Natural killer cell treated with Interleukin-12 subunit alpha and Interleukin-12 subunit beta and Interleukin-15 and Interleukin-18, amount 100 ng/mL, for 72 hours (primary cell): ENCODE data around the gene SORBS2. TPM values are rescaled to one million over a fixed set of nuclear protein-coding genes. Genes with fewer than 3 reads are reported as not detected.

Experiments
- ATAC-seq, 2 donors: fragments of 150-1000 bp; cut with Tn5 transposase in 1 of 2; sonication (Bioruptor Pico), chemical (Tn5 transposase) in 1 of 2; 2 replicates each; pipeline ENCODE4 v1.10.0; 2021
- DNase-seq: peaks from one replicate; pipeline ENCODE4 v3.0.0; 2022; ENCODE audit warnings: low spot score
- H3K27ac Mint-ChIP-seq, 2 donors: 1 replicate in 1 of 2; 2 replicates in 1 of 2; pipeline ENCODE4 v1.8.0; 2022; ENCODE audit warnings: mixed read lengths in 2 of 2, mild to moderate bottlenecking in 1 of 2, moderate library complexity in 1 of 2
- H3K27me3 Mint-ChIP-seq, 2 donors: 1 replicate in 1 of 2; 2 replicates in 1 of 2; pipeline ENCODE4 v1.8.0; 2022; ENCODE audit warnings: mixed read lengths in 2 of 2
- H3K36me3 Mint-ChIP-seq: one replicate; pipeline ENCODE4 v1.8.0; 2022; ENCODE audit warnings: mixed read lengths
- H3K4me1 Mint-ChIP-seq, 2 donors: 1 replicate in 1 of 2; 2 replicates in 1 of 2; pipeline ENCODE4 v1.8.0; 2022; ENCODE audit warnings: low read depth in 2 of 2, mixed read lengths in 2 of 2, mild to moderate bottlenecking in 1 of 2
- H3K4me3 Mint-ChIP-seq: one replicate; pipeline ENCODE4 v1.8.0; 2022; ENCODE audit warnings: mixed read lengths
- H3K9me3 Mint-ChIP-seq: 2 replicates; pipeline ENCODE4 v1.8.0; 2022; ENCODE audit warnings: mixed read lengths
- total RNA-seq, 2 donors: library from RNA; stranded (reverse); gene quantifications; one replicate each; pipeline ENCODE4 v1.2.3, GENCODE V29; 2022

The SORBS2 gene
- total RNA-seq, 2 donors from 2014 or later, result not detected

DNA sequence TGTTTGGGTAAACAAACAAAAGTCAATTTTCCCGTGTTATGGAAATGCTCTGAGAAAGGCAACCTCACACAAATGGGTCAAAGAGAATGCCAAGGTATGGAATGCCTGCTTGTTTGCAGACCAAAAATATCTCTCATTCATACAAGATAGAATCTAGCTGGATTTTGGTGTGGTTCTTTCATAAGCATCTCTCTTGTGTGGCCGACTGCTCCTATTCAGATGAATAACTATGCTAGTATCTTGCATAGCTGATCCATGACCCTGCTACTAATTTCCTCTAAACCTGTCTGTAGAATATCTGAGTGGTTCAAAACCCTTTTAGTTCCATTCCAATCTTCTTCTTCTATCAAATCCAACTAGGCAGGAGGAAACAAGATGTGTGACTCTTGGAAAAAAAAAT lies 28.2 kb upstream of the SORBS2 start:
- ATAC-seq (no peak), DNase-seq (no peak)
- H3K9me3 Mint-ChIP-seq, result no peaks in the 10 kb centered on the region
- H3K4me1 Mint-ChIP-seq, result no peaks in the 10 kb centered on the region
- no peak overlapping the region for H3K4me3 Mint-ChIP-seq
- H3K27me3 Mint-ChIP-seq, result no peaks in the 10 kb centered on the region
- H3K36me3 Mint-ChIP-seq, result no peaks in the 10 kb centered on the region
- no peak overlapping the region for H3K27ac Mint-ChIP-seq

DNA sequence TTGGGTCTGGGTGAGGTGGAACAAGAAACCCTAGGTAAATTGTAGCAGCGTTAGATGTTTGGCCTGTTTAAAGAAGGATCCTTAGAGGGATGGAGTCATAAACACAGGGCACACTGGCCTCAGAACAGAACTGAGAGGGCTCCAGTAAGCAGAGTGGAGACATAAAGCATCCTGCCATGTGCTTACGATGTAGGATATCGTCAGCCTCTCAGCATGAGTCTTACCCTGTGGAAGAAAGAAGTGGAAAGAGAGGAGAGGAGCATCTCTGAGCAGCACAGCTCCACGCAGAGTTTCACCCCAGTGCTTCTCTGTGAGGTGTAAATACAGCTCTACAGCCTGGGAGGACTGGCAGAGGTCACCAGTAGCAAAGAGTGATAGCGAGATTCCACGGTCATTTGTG lies 27.8 kb upstream of the SORBS2 start:
- H3K4me3 Mint-ChIP-seq, result no peak overlapping the region
- no peak overlapping the region for H3K27ac Mint-ChIP-seq
- no peaks in the 10 kb centered on the region for H3K36me3 Mint-ChIP-seq
- H3K4me1 Mint-ChIP-seq, result no peaks in the 10 kb centered on the region
- H3K9me3 Mint-ChIP-seq, result no peaks in the 10 kb centered on the region
- DNase-seq, result no peak
- H3K27me3 Mint-ChIP-seq, result no peaks in the 10 kb centered on the region
- no peak for ATAC-seq

DNA sequence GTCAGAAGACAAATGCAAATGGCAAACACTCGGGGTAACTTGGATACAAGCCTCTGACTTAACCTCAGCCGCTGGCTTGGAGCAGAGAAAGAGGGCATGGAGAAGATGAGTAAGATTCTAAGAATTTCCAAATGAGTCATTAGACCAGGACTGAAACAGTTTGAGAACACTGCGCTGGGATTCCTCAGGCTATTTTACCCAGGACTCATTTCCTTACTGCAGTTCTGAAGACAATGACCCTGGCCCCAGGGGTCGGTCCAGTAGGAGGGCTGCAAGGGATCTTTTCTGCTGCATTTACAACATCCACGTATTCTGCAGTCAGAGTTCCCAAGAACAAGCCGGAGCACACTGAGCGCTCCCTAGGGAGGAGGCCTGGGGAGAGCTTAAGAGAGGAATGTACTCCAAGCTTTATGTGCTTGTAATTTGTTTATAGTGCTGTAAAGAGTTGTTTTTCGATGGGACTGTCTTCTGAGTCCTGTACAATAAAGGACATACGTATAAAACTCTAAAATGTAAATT lies 27.3 kb upstream of the SORBS2 start:
- Mint-ChIP-seq H3K9me3 (no peaks in the 10 kb centered on the region), H3K4me1 (no peaks in the 10 kb centered on the region), H3K4me3 (no peak overlapping the region), H3K36me3 (no peaks in the 10 kb centered on the region), H3K27me3 (no peaks in the 10 kb centered on the region), H3K27ac (no peak overlapping the region)
- DNase-seq, result no peak
- no peak for ATAC-seq

DNA sequence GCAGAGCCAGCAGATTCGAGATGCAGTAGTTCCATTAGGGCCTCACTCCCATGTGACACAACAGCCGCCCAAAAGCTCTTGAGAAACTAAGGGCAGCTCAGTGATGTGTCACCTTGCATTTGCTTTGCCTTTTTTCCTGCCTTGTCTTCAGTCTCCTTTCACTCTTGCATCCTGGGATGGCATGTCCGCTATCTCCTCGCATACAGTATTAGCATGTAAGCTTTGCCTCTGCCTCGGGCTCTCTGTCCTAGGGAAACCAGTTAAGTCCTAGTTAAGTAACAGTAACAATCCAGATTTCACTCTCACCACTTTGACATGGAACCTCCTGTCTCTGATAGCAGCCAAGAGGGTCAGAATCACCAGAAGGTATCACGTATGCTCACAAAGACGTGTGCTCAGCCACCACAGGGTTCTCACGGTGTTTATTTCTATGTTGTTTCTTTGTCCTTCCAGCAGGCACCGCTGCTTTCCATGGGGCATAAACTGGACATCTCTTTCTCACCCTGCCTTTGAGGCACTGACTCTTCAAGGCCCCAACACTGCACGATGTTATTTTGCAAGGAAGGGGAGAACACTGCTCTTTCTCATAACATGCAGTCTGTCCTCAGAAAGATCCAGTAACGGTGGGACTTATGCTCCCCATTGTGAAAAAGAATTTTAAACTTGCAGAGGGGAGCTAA lies 26.7 kb upstream of the SORBS2 start:
- Mint-ChIP-seq H3K4me3 (no peak overlapping the region), H3K27me3 (no peaks in the 10 kb centered on the region), H3K4me1 (no peaks in the 10 kb centered on the region), H3K9me3 (no peaks in the 10 kb centered on the region), H3K27ac (no peak overlapping the region), H3K36me3 (no peaks in the 10 kb centered on the region)
- no peak for ATAC-seq
- no peak for DNase-seq

DNA sequence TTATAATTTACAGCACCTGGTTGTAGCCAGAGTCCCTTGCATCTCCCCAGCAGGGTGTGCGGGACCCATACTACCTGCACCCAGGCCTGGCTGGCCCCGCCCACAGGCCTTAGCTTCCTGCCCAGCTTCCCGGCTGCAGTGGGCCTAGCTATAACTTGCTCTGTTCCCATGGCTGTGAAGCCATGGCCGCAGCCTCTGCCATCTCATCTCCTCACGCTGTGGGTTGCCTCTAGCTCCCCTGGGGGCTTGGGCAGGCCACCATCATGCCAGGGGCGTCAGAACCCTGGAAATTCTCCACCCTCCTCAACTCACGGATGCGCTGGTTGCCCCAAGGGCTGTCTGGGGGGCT lies 26.1 kb upstream of the SORBS2 start:
- H3K9me3 Mint-ChIP-seq, result no peaks in the 10 kb centered on the region
- no peaks in the 10 kb centered on the region for H3K4me1 Mint-ChIP-seq
- ATAC-seq, result peak in 1 of 2 donors; percentile 45
- H3K27me3 Mint-ChIP-seq, result no peaks in the 10 kb centered on the region
- no peak overlapping the region for H3K27ac Mint-ChIP-seq
- H3K36me3 Mint-ChIP-seq, result no peaks in the 10 kb centered on the region
- no peak for DNase-seq
- H3K4me3 Mint-ChIP-seq, result no peak overlapping the region

DNA sequence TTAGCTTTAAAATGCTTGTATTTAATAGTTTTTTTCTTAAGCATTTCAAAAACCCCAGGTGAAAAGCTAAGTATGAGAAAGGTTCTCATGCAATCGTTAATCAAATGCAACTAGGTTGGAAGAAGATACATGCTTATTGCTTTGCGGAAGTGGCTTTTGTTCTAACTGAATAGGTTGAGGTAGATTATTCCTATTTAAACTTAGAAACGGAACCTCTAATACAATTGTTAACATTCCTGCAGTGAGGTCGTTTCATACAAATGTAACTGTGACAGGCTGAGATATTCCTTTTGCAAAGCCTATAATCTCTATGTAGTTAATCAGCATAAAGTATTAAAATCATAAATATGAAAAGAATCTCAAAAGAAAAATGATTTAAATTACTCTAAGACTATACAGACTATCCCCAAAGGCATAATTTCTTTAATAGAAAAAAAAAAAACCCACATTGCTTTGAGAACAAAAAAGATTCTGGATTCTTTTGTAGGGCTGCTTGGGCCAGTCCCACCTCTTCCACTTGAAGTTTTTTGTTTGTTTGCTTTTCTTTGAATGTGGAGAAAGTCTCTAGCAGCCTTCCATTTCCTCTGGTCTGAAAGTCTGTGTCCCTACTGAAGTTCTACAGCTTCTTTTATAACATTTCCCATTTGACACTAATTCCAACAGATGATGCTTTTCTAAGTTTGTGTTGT lies 25.6 kb upstream of the SORBS2 start:
- Mint-ChIP-seq H3K27me3 (no peaks in the 10 kb centered on the region), H3K4me3 (no peak overlapping the region), H3K4me1 (no peaks in the 10 kb centered on the region), H3K9me3 (no peaks in the 10 kb centered on the region), H3K27ac (no peak overlapping the region), H3K36me3 (no peaks in the 10 kb centered on the region)
- ATAC-seq, result no peak
- DNase-seq, result no peak

DNA sequence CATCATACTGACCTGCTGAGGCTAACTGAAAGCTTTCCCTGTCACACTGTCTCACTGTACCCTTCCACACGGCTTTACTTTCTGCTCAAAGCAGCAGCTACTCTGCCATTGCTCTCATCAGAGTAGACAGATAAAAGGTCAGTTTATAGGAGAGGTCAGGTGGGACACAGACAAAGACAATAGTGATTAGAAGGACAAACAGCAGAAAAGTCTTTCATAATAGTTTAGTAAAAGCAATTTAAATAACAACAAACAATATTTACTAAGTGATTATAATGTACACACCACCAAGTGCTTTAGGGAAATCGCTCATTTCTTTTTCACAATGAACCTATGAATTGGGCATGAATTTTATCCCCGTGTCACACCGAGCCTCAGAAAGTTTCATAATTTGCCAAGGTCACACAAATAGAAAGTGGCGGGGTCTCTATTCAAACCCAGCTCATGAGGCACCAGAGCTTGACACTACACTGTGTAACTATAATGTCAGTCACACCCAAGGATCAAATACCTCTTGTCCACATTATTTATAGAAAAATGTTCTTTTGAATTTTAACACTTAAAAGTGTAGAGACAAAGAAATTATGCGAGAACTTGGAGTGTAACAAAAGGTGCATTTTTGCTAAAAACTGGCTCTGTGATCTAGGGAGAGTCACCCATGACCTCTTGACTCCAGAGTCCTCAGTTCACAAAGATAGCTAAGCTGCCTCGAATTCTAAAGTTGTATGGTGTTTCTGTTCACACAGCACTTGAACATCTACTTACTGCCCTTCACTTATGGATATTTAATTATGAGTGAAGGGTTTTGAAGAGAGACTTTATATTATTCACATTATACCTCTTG lies 24.5 kb upstream of the SORBS2 start:
- DNase-seq (no peak), ATAC-seq (no peak)
- Mint-ChIP-seq H3K4me3 (no peak overlapping the region), H3K27me3 (no peaks in the 10 kb centered on the region), H3K36me3 (no peaks in the 10 kb centered on the region), H3K27ac (no peak overlapping the region), H3K9me3 (no peaks in the 10 kb centered on the region), H3K4me1 (no peaks in the 10 kb centered on the region)

DNA sequence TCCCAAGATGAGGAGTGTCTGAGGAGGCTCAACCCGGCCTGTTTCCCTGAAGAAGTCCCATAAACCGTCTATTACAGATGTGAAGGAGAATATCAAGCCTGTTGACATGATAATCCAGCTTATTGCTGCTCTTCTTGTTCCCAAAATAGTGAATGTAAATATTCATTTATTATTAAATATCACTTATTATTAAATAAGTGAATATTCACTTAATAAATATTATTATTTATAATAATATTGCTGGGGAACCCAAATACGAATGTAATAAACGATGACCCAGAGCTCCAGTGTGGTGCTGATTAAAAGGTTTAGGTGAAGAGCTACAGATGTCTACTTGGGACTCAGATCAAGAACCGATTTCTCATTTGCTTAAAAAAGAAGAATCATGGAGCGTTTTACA lies 23.8 kb upstream of the SORBS2 start:
- Mint-ChIP-seq H3K4me3 (no peak overlapping the region), H3K4me1 (no peaks in the 10 kb centered on the region), H3K27ac (no peak overlapping the region), H3K36me3 (no peaks in the 10 kb centered on the region), H3K9me3 (no peaks in the 10 kb centered on the region), H3K27me3 (no peaks in the 10 kb centered on the region)
- DNase-seq (no peak), ATAC-seq (no peak)

DNA sequence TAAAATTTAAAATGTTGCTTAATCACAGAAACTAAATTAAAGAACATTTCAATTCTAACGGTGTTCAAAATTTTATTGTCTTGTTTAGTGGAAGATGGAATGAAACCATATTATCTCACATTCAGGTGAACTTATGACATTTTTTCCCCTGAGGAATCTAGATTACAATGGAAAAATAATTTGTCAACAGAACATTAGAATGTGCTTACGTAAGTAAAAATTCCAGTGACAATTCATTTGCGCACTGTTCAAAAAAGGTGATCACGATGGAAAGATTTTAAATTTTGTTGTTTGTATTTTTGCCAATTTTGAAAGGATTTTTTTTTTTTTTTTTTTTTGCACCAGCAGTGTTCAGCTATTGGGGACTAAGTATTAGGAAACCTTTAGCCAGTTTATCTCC lies 23.3 kb upstream of the SORBS2 start:
- ATAC-seq (no peak), DNase-seq (no peak)
- H3K4me1 Mint-ChIP-seq, result no peaks in the 10 kb centered on the region
- H3K27me3 Mint-ChIP-seq, result no peaks in the 10 kb centered on the region
- no peaks in the 10 kb centered on the region for H3K36me3 Mint-ChIP-seq
- H3K4me3 Mint-ChIP-seq, result no peak overlapping the region
- no peaks in the 10 kb centered on the region for H3K9me3 Mint-ChIP-seq
- no peak overlapping the region for H3K27ac Mint-ChIP-seq

DNA sequence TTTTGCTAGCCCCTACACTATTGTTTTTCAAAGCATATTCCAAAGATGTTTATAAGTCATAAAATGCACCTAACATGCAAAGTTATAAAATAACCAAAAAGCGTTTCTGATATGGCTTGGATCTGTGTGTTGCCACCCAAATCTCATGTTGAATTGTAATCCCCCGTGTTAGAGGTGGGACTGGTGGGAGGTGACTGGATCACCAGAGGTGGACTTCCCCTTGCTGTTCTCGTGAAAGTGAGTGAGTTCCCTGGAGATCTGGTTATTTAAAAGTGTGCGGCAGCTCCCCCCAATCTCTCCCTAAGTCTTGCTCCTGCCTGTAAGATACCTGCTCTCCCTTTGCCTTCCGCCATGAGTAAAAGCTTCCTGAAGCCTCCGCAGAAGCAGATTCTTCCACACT lies 22.8 kb upstream of the SORBS2 start:
- Mint-ChIP-seq H3K4me1 (no peaks in the 10 kb centered on the region), H3K27ac (no peak overlapping the region), H3K9me3 (no peaks in the 10 kb centered on the region), H3K36me3 (no peaks in the 10 kb centered on the region), H3K4me3 (no peak overlapping the region), H3K27me3 (no peaks in the 10 kb centered on the region)
- ATAC-seq (no peak), DNase-seq (no peak)

DNA sequence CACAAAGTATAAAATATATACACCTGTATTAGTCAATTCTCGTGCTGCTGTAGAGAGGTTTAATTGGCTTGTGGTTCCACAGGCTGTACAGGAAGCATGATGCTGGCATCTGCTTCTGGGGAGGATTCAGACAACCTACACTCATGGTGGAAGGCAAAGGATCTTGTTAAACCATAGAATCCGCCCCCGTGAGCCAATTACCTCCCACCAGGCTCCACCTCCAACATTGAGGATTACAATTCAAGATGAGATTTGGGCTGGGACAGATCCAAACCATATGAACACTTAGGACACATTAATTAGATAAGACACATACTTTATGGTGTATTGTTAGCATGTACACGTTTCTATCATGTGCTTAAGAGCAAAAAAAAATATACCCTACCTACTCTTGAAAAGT lies 22.1 kb upstream of the SORBS2 start:
- no peak overlapping the region for H3K4me3 Mint-ChIP-seq
- H3K27ac Mint-ChIP-seq, result no peak overlapping the region
- ATAC-seq, result no peak
- H3K9me3 Mint-ChIP-seq, result peaks cover 4% of the 10 kb centered on the region
- no peaks in the 10 kb centered on the region for H3K27me3 Mint-ChIP-seq
- H3K4me1 Mint-ChIP-seq, result no peaks in the 10 kb centered on the region
- DNase-seq, result no peak
- H3K36me3 Mint-ChIP-seq, result no peaks in the 10 kb centered on the region

DNA sequence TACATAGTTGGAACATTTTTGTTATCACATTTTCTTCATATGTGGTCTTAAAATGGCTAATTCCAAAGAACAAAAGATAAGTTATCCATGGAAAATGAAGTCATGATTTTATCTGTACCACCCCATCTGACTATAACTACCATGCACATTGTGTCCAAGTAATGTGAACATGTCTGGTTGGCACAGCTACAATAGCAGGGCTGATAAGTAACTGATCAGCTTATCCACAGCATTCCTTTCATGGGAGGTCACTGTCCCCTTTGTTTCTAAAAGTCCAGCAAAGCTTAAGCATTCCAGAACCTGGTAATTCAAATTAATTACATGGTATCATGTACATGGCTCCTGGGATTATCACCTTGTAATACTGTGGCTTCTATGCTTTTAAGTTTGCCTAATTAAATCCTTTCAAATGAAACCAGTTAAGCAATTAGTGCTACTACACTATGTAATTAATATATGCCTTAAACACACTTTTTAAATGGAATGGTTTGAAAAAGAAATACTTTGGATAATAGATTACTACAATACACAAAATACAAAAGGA lies 21.1 kb upstream of the SORBS2 start:
- Mint-ChIP-seq H3K36me3 (no peaks in the 10 kb centered on the region), H3K4me1 (no peaks in the 10 kb centered on the region), H3K27me3 (no peaks in the 10 kb centered on the region), H3K9me3 (peaks cover 4% of the 10 kb centered on the region), H3K4me3 (no peak overlapping the region), H3K27ac (no peak overlapping the region)
- DNase-seq (no peak), ATAC-seq (no peak)

DNA sequence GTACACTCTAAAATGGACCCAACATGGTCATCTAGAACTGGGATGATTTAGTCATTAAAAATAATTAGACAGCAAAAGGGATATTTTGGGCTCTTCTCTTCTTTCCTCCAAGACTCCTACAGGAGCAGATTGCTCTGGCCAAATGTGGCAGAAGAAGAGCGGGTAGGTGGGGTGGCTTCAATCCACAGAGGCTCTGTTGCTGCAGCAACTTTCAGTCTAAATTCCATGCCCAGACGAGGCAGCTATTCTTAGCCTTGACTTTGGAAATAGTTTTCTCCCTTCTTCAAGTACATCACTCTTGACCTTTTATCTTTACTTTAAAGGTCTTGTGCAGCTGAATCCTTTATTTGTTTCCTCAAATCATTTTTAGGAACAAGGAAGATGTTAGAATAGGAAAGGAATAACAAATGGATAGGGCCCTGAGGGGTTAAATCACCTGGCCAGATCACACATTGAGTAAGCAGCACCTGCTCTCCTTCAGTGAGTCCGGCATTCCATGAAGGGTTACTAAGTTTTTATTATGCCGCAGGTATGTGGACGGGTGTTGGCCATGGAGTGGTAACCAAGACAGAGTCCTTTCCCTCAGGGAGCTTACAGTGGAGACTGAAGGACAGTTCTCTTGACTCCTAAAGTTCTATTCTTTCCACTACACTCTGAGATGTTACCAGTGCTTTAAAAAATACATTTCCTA lies 19.3 kb upstream of the SORBS2 start:
- Mint-ChIP-seq H3K4me1 (no peaks in the 10 kb centered on the region), H3K36me3 (no peaks in the 10 kb centered on the region), H3K27ac (no peak overlapping the region), H3K27me3 (no peaks in the 10 kb centered on the region), H3K4me3 (no peak overlapping the region), H3K9me3 (peaks cover 4% of the 10 kb centered on the region)
- no peak for ATAC-seq
- no peak for DNase-seq
